ENCODE measurements around the gene CHD3.

Gene CHD3

GRCh38 chr17:7889166-7889955, 772 bp downstream of the CHD3 start (continued):
- TF ChIP-seq, protein P1, sequence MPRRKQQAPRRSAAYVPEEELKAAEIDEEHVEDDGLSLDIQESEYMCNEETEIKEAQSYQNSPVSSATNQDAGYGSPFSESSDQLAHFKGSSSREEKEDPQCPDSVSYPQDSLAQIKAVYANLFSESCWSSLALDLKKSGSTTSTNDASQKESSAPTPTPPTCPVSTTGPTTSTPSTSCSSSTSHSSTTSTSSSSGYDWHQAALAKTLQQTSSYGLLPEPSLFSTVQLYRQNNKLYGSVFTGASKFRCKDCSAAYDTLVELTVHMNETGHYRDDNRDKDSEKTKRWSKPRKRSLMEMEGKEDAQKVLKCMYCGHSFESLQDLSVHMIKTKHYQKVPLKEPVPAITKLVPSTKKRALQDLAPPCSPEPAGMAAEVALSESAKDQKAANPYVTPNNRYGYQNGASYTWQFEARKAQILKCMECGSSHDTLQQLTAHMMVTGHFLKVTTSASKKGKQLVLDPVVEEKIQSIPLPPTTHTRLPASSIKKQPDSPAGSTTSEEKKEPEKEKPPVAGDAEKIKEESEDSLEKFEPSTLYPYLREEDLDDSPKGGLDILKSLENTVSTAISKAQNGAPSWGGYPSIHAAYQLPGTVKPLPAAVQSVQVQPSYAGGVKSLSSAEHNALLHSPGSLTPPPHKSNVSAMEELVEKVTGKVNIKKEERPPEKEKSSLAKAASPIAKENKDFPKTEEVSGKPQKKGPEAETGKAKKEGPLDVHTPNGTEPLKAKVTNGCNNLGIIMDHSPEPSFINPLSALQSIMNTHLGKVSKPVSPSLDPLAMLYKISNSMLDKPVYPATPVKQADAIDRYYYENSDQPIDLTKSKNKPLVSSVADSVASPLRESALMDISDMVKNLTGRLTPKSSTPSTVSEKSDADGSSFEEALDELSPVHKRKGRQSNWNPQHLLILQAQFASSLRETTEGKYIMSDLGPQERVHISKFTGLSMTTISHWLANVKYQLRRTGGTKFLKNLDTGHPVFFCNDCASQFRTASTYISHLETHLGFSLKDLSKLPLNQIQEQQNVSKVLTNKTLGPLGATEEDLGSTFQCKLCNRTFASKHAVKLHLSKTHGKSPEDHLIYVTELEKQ (tag by site-specific recombination; IDR thresholded peaks at IDR 0.05; ENCODE audit: borderline replicate concordance): no peak
- peak; percentile 98 for TF ChIP-seq ZSCAN30 (tag by site-specific recombination; IDR thresholded peaks at IDR 0.05)
- TF ChIP-seq, protein P2, sequence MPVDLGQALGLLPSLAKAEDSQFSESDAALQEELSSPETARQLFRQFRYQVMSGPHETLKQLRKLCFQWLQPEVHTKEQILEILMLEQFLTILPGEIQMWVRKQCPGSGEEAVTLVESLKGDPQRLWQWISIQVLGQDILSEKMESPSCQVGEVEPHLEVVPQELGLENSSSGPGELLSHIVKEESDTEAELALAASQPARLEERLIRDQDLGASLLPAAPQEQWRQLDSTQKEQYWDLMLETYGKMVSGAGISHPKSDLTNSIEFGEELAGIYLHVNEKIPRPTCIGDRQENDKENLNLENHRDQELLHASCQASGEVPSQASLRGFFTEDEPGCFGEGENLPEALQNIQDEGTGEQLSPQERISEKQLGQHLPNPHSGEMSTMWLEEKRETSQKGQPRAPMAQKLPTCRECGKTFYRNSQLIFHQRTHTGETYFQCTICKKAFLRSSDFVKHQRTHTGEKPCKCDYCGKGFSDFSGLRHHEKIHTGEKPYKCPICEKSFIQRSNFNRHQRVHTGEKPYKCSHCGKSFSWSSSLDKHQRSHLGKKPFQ (tag by site-specific recombination; IDR thresholded peaks at IDR 0.05): no peak
- TF ChIP-seq SETDB1 (IDR thresholded peaks at IDR 0.05; ENCODE audit: insufficient read length, low read length): no peak
- TF ChIP-seq GLIS1 (tag by site-specific recombination; IDR thresholded peaks at IDR 0.05): peak; percentile 58; the same call in 1 of the 2 replicates
- TF ChIP-seq ZNF837 (tag by site-specific recombination; IDR thresholded peaks at IDR 0.05): no peak
- TF ChIP-seq REPIN1 (tag by site-specific recombination; IDR thresholded peaks at IDR 0.05; ENCODE audit: low read depth): no peak
- no peak for TF ChIP-seq ZNF311 (tag by site-specific recombination; IDR thresholded peaks at IDR 0.05; ENCODE audit: borderline replicate concordance)
- TF ChIP-seq, protein P3, sequence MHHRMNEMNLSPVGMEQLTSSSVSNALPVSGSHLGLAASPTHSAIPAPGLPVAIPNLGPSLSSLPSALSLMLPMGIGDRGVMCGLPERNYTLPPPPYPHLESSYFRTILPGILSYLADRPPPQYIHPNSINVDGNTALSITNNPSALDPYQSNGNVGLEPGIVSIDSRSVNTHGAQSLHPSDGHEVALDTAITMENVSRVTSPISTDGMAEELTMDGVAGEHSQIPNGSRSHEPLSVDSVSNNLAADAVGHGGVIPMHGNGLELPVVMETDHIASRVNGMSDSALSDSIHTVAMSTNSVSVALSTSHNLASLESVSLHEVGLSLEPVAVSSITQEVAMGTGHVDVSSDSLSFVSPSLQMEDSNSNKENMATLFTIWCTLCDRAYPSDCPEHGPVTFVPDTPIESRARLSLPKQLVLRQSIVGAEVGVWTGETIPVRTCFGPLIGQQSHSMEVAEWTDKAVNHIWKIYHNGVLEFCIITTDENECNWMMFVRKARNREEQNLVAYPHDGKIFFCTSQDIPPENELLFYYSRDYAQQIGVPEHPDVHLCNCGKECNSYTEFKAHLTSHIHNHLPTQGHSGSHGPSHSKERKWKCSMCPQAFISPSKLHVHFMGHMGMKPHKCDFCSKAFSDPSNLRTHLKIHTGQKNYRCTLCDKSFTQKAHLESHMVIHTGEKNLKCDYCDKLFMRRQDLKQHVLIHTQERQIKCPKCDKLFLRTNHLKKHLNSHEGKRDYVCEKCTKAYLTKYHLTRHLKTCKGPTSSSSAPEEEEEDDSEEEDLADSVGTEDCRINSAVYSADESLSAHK (tag by site-specific recombination; IDR thresholded peaks at IDR 0.05): peak; percentile 21; the same call in 1 of the 2 replicates
- TF ChIP-seq, protein P4, sequence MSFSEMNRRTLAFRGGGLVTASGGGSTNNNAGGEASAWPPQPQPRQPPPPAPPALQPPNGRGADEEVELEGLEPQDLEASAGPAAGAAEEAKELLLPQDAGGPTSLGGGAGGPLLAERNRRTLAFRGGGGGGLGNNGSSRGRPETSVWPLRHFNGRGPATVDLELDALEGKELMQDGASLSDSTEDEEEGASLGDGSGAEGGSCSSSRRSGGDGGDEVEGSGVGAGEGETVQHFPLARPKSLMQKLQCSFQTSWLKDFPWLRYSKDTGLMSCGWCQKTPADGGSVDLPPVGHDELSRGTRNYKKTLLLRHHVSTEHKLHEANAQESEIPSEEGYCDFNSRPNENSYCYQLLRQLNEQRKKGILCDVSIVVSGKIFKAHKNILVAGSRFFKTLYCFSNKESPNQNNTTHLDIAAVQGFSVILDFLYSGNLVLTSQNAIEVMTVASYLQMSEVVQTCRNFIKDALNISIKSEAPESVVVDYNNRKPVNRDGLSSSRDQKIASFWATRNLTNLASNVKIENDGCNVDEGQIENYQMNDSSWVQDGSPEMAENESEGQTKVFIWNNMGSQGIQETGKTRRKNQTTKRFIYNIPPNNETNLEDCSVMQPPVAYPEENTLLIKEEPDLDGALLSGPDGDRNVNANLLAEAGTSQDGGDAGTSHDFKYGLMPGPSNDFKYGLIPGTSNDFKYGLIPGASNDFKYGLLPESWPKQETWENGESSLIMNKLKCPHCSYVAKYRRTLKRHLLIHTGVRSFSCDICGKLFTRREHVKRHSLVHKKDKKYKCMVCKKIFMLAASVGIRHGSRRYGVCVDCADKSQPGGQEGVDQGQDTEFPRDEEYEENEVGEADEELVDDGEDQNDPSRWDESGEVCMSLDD (tag by site-specific recombination; IDR thresholded peaks at IDR 0.05): peak; percentile 59
- TF ChIP-seq ZNF596 (tag by site-specific recombination; IDR thresholded peaks at IDR 0.05): no peak
- no peak for TF ChIP-seq OVOL3 (tag by site-specific recombination; IDR thresholded peaks at IDR 0.05)
- peak; percentile 43; the same call in 1 of the 2 replicates for TF ChIP-seq EGR2 (tag by site-specific recombination; IDR thresholded peaks at IDR 0.05; ENCODE audit: low read depth)
- peak; percentile 81 for TF ChIP-seq ZNF366 (tag by site-specific recombination; conservative IDR thresholded peaks at IDR 0.05)
- TF ChIP-seq SP7 (tag by site-specific recombination; IDR thresholded peaks at IDR 0.05): peak; percentile 64
- TF ChIP-seq ZNF529 (tag by site-specific recombination; IDR thresholded peaks at IDR 0.05; ENCODE audit: insufficient replicate concordance): no peak
- TF ChIP-seq, protein P5, sequence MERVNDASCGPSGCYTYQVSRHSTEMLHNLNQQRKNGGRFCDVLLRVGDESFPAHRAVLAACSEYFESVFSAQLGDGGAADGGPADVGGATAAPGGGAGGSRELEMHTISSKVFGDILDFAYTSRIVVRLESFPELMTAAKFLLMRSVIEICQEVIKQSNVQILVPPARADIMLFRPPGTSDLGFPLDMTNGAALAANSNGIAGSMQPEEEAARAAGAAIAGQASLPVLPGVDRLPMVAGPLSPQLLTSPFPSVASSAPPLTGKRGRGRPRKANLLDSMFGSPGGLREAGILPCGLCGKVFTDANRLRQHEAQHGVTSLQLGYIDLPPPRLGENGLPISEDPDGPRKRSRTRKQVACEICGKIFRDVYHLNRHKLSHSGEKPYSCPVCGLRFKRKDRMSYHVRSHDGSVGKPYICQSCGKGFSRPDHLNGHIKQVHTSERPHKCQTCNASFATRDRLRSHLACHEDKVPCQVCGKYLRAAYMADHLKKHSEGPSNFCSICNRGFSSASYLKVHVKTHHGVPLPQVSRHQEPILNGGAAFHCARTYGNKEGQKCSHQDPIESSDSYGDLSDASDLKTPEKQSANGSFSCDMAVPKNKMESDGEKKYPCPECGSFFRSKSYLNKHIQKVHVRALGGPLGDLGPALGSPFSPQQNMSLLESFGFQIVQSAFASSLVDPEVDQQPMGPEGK (tag by site-specific recombination; IDR thresholded peaks at IDR 0.05): peak; percentile 85
- peak; percentile 77 for TF ChIP-seq IKZF3 (tag by site-specific recombination; IDR thresholded peaks at IDR 0.05)
- no peak for TF ChIP-seq ZNF600 (tag by site-specific recombination; IDR thresholded peaks at IDR 0.05)
- no peak for TF ChIP-seq YY2 (tag by site-specific recombination; IDR thresholded peaks at IDR 0.05)
- TF ChIP-seq ZBTB20 (tag by site-specific recombination; IDR thresholded peaks at IDR 0.05): peak; percentile 12; the same call in 1 of the 2 replicates
- no peak for TF ChIP-seq ZSCAN4 (tag by site-specific recombination; IDR thresholded peaks at IDR 0.05)
- TF ChIP-seq ZBTB21 (tag by site-specific recombination; IDR thresholded peaks at IDR 0.05): no peak
- TF ChIP-seq ZBTB8A (tag by site-specific recombination; IDR thresholded peaks at IDR 0.05): no peak
